Stimulated activated CD8-positive, alpha-beta memory T cell treated with anti-CD3 and anti-CD28 coated beads, Interleukin-4, amount 100 ng/mL, for 24 hours (primary cell): ENCODE data around the gene PRPS1L1.

ENCODE experiments used
- DNase-seq: peaks from one replicate; pipeline ENCODE4 v3.0.0-alpha.2; 2020; ENCODE audit warnings: low read depth

The PRPS1L1 gene

DNA sequence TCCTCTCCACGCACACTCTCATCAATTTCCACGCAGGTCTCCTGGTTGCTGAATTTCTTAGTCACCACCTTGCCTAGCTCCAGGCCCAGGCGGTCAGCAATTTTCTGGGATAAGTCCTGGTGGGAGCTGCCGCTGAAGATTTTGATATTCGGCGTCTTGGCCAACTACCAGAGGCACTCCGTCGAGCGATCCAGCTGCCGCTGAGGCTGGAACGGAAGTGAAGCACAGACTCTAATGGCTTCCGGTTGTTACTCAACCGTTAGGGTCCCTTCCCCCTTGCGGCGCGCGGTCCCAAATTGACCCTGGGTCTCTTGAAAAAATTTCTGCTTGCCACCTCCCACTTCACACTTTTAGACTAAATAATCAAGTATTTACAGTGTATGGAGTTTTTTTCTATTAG lies at the start of gene PRPS1L1:
TSS of gene PRPS1L1 (minus strand) at position 219 of the 400 bp plus-strand sequence.
- DNase-seq: no peak

DNA sequence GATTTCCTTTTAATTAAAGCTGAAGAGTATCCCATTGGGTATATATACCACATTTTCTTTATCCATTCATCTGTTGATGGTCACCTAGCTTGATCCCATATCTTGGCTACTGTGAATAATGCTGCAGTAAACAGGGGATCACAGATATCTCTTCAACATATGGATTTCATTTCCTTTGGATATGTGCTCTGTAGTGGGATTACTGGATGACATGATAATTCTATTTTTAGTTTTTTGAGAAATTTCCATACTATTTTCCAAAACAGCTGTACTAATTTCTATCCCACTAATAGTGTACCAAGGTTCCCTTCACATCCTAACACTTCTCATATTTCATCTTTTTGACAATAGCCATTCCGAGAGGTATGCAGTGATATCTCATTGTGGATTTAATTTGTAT lies 48.8 kb upstream of the PRPS1L1 start:
- DNase-seq: no peak

DNA sequence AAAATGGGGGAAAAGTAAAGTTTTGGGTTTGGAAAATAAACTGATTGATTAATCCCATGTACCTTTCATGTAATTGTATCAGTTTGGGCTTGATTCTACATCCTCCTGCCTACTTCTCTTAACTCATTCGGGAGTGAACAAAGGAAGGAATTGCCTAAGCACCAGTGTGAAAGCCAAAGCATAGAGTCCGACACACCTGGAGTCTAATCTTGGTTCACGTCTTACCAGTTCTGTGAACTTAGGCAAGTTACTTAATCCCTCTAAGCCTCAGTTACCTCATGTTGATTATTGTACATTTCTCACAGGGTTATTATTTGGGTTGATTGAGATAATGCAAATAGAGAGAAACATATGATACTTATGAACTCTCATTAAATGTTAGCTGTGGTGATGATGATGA lies 41.1 kb upstream of the PRPS1L1 start:
- DNase-seq: no peak

DNA sequence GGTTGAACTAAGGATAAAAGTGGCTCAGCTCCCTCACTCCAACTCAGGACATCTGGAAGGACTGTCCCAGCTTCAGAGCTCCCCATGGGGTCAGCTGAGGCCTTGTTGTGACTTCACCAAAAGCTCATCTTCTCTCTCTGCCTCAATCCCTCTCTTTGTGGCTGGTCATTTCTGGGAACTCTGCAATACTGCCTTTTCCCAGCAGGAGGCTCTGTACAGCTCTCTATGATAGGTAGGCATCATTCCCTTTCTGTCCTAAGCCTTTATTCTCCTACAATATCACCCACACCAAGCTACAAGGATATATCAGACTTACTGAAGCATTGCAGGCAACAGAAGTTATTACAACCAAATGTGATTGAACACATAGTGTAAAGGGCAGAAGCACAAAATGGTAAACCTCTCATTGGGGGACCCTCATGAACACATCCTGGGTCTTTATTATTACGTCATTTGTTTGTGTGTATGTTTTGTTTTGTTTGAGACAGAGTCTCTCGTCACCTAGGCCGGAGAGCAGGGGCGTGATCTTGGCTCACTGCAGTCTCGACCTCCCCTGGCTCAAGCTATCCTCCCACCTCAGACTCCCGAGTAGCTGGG lies 36.7 kb upstream of the PRPS1L1 start:
- DNase-seq: no peak

DNA sequence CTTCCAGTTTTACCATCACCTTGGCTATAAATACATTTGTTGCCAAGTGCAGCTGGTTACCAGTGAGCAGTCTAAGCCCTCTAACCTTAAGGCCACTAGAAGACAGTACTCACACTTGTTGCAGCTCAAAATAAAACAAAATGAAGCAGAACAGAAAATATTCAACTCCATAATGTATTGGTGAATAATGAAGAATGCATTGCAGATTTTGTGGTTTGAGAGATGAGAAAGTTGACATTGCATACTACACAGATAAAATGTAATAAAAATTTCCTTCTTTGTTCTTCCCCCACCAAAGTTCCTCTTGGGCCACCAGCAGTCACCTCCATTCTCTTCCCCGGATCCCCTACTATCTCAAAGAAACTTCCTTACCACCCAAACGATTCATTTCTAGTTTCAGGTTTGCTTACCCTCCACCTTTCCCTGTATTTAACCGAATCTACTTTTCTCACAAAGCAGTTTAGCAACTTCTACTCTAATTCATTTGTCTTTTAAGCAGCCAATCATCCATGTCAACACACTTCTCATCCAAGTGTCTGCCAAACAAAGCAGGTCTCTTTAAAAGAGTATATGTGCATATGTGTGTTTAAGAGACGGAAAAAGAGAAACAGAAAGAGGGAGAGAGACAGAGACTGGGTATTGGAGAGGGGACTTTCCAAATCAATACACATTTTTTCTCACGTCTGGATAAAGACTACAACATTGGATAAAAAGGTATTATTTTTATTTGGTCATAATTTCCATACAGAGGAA lies 35.7 kb upstream of the PRPS1L1 start:
- DNase-seq: no peak

DNA sequence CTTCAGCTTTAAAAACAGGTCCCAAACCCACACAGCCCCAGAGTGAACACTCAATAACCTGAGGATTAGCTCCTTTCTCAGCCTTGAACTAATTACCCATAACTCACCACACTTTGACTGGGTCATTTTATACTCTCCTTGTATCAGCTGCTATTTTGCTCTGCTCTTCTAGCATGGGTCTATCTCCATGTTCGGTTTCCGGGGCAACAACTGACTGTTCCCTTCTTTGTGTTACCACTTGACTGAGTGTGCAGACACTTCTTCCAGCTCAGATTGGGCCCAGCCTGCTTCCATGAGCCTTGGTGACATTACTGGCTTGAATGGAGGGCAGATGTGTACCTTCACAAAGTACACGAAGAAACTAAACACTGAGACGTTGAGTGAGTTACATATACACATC lies 31.5 kb upstream of the PRPS1L1 start:
- no peak for DNase-seq

DNA sequence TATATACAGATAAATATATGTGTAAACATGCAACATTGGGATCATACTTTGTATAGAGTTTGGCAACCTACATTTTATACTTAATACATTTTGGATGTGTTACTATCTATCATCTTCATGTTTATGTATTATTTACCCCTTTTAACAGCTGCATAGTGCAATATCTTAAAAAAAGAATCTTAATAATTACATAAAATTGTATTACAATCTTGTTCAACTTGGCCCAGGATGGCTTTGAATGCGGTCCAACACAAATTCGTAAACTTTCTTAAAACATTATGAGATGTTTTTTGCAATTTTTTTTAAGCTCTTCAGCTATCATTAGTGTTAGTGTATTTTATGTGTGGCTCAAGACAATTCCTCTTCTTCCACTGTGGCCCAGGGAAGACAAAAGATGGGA lies 26.3 kb upstream of the PRPS1L1 start:
- DNase-seq: no peak

DNA sequence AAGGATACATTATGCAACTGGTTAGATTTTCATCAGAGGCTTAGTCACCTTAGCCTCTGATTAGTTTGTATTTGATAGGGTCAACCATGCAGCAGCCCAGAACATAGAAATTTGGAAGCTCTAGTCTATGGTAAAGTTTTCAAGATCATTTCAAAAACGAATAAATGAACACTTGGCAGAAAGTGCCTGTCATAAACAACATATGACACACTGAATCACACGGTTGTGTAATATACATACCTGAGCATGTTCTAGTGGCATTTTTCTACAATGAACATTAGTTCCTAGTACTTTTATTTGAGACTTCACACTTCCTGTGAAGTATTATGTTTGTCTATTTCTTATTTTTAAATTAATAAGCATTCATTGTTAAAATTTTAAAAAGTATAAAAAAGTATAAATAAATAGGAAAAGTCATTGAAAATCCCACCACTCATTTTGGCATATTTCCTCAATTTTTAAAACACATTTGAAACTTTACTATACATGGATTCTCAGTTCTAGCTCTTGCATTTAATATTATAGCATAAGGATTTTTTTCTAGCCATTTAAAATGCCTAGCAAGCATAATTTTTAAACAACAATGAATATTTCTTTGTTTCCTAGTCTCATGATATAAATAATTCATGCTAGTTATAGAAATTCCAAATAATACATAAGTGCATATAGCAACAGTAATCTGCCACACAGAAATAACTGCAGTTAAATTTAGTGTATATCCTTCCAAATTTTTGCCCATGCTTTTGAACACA lies 25.7 kb upstream of the PRPS1L1 start:
- no peak for DNase-seq

DNA sequence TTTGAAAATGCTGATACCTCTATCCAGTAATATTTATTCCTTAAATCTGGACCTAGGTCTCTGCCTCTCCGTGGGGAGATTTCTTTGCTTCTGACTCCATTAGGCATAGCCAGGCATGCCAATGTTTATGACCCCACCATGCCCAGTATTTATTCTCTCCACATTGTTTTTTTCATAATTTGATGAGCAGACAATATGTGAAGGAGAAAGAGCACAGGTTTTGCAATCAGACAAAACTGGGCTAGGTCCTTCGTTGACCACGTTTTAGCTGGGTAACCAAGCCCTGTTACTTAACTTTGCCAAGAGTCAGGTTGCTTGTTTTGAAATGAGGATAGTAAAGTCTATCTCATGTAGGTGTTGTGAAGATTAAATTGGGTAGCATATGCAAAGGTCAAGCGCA lies 21.6 kb upstream of the PRPS1L1 start:
- DNase-seq: no peak

DNA sequence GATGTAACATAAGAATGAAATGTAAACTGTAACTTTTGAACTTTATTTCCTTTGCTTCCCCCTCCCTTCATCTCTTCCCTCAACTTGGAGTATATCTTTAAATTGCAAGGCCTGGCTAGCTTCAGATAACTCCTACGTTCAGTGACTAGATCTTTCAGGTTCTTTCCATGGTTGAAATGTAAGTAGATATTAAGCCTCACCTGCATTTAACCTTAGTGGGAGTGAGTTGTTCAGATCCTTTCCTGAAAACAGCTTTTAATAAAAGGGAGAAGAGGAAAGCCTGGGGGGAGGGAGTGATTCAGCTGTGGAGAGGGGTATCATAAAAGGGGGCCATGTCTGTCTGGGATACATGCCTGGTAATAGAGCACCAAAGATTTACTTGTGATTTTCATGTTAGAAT lies 19.0 kb upstream of the PRPS1L1 start:
- no peak for DNase-seq

DNA sequence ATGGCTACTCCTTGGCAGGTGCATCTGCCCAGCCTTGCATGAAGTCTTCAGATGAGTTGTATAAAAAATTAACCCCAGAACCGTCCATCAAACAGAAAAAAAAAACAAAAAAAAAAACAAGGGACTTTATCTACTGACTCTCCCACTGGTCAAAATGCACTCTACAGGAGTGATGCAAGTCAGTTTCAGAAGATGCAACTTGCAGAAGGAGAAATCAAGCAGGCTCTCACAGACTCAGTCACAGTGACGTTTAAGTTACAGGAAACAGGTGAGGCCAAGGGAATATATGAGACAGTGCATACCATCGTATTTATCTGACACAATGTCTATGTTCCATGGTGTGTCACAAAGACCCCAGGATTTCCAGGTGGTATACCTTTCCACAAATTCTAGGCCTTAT lies 17.5 kb upstream of the PRPS1L1 start:
- DNase-seq: no peak

DNA sequence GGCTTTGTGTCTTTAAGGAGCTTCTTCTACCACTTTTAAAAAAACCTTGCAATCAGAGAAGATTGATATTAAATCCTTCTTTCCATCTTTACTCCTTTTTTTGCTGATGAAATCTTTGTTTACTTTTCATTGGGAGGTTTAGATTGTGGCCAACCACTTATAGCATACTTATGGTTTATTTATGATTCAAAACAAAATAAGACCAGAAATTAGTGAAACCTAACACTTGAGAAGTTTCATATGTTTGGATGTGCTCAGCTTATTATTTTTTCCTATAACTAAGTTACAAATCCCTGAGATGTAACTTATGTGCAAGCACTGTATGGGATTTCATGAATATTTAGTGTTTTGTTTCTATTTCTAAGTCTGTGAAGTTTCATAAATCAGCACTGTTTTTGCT lies 13.5 kb upstream of the PRPS1L1 start:
- DNase-seq: no peak

DNA sequence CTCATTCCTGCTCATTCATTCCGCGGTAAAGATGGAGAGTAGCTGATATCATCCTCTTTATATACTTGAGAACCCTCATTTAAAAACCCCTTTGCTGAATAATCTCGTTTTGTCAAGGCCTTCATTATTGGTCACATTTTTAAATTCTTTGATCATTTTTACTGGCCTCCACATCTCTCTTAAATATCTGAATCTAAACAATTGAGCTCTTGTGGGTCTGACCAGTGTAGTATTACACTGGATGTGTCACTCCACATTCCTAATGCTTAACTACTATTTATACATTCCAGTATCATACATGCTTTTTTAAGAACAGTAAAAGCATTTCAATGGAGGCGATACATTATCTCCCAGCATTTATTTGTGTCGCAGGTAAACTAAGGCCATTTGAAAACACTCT lies 12.6 kb upstream of the PRPS1L1 start:
- DNase-seq: no peak

DNA sequence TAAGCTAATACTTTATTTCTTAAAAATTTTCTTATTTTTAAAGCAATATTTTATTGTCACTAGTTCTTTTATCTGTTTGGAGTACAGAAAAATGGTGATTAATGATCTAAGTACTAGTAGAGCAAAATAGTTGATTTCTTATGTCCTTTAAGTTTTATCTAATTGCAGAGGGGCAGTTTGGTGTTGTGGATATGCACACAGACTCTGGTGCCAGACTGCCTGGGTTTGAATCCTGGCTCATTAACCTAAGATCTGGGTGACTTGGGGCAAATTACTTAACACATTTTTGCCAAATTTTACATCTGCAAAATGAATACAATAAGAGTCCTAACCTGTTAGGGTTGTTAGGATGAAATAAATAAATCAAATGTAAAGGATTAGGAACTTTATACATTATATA lies 10.7 kb upstream of the PRPS1L1 start:
- DNase-seq: no peak

DNA sequence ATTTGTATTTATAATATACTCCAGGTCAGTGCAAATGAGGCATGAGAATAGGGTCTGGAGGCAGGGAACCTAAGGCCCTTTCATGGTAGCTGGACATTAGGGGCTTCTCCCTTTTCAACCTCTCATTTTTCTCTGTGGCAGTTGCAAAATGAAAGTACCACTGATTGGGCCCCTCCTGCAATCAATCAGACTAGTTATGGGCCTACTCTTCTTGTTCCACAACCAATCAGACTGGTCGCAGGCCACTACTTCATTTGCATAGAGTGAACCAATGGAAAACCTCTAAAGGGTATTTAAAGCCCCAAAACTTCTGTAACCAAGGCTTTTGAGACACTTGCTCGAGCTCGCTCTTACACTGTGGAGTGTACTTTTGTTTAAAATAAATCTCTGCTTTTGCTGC lies 10.0 kb upstream of the PRPS1L1 start:
- DNase-seq: no peak

DNA sequence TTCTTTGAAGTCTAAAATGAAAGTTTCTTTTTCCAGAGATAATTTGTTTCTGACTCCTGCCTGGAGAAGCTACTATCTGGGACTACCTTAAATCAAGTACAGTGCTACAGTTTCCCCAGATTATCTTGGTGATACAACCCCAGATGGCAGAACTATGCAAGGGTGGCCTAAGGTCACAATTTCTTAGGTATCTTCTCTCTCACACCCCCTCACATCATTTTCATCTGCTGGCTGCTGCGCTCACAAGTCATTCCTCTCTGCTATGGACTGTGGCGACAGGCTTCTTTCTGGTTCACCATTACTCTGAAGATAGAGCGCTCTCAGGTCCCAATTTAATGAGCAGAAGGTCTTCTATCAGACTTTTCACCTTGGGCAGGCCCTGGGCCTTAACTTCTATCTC lies 9.1 kb upstream of the PRPS1L1 start:
- DNase-seq: no peak

DNA sequence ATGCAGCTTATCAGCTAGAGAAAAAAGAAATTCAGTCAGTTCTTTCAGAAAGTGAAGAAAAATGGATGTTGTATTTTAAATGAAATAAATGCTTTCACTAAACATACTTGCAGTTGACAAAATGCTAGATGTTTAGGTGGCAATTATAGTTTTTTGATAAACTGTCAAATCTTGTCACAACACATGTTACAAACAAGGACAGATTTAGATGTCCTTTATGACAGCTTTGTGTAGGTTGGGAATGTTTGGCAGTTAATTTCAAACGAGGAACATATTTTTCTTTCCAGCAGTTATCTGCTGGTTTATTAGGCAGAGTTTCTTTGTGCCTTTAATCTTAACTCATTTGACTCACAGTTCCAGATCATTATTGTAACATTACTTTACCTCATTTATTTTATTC lies 3.1 kb upstream of the PRPS1L1 start:
- no peak for DNase-seq

DNA sequence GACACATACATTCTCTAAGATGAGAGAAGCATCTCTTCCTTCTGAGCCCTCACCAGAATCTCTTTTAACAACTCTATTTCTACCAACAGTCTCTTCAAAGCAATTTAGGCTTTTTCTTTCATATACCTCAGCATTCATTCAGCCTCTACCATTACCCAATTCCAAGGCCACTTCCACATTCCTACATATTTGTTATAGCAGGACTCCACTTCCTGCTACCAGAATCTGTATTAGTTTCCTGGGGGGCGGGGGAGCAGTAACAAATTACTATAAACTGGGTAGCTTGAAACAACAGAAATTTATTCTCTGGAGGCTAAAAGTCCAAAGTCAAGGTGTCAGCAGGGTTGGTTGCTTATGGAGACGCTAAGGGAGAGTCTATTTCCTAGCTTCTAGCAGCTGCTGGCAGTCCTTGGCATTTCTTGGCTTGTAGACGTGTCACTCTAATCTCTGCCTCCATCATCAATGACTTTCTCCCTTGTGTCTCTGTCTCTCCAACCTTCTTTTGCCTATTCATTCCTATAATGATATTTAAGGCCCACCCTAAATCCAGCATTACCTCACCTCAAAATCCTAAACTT lies 7.4 kb downstream of the PRPS1L1 start:
- no peak for DNase-seq

DNA sequence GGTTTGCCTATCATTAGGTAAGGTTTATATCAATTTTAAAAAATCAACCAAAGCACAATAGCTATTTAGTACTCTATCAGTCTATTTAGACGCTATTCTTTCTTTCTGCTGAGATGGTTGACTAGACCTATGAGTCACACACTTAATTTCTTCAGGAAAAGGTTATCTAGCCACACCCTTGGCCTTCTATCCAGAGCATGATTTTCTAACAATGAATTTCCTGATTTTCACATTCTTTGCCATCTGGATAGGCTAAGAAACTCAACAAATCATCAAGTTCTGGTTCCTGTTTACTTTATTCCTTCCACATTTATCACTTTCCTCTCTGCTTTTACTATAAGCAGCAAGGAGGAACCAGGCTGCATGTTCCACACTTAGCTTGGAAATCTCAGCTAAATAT lies 8.1 kb downstream of the PRPS1L1 start:
- DNase-seq: no peak

DNA sequence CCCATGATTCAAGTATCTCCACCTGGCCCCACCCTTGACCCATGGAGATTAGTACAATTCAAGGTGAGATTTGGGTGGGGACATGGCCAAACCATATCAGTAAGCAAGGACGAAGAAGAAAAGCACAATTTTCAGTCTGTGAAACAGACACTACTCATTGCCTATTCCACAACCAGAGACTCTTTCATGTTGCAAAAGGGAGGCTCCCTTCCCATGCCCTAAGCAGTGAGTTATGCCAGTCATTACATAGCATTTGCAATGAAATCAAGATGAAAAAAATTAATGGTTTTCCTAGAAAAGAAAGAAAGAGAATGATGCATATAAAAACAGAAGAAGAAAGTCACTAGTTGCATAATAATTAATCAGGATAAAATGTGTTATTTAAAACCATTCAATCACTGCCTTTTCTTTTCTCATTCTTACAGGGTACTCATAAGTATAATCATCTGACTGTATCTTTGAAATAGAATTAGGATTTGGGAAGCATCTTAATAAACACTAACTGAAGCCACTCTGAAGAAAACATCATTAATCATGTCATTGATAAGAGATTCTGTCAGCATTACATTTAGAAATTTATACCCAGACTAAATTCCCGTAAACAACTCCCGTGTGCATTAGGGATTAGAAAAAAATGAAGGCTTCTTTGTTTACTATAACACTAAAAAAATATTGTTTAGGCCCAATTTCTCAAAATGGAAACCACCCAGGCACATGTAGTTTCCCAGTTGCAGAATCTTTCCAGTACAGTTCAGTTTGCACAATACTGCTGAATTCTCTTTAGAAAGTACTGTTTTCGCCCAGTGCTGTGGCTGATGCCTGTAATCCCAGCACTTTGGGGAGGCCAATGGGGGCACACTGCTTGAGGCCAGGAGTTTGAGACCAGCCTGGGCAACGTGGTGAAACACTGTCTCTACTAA lies 9.1 kb downstream of the PRPS1L1 start:
- DNase-seq: no peak

DNA sequence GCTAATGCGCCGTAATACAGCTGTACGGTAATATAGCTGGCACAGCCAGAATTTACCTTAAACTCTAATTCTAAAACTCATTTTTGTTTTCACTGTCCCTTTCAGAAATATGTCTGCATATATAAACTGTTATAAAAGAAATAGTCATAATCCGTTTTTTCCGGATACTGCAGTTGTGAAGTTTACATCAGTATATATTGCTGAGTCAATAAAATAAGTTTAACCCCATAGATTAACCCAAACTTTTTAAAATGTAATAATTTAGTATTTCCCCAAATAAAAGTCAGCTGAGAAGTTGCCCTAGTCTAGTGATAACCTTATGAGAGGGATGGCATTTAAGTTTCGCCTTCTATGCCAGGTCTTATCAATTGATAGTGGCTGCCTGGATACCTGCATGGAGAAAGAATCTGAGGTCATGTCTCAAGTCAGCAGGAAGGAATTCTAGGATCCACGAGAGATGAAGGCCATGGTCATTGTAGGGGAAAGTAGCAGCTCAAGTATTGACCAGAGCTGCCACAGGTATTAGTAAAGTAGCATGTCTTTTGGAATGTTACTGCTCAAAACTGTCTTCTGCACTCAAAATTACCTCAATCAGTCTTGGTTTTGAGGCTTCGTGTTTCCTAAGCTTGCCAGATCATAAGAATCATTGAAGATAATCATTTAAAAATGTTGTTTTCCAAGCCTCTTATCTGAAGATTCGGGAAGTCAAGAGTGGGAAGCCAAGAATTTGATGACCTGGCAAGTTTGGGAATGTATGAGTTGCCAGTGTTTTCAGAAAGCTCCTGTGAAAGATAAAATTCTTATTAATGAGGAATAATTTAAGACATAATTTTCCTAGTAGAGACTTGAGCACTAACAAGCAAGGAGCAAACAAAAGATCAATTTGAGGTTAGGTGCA lies 10.8 kb downstream of the PRPS1L1 start:
- no peak for DNase-seq
